GM19438 (cell line): Measurements from ENCODE around the gene GPR180.

Experiments used
- ATAC-seq: cut with Tn5 transposase; IDR thresholded peaks from one replicate; pipeline ENCODE4 v1.9.1; 2021; ENCODE audit warnings: low read depth; ENCODE audit not compliant: unreplicated experiment

GPR180 gene

GRCh38 chr13:94640721-94641120 lies 39.1 kb downstream of the GPR180 start:
- ATAC-seq: no peak

- ATAC-seq: no peak
These were observed 39.8 kb downstream of the GPR180 start for GRCh38 chr13:94641409-94641941.

GRCh38 chr13:94646904-94647303 lies 45.2 kb downstream of the GPR180 start:
- peak; percentile 80 for ATAC-seq

- no peak for ATAC-seq
These were observed 54.5 kb downstream of the GPR180 start for GRCh38 chr13:94656176-94656575.

- ATAC-seq: peak; percentile 92
These were observed 55.1 kb downstream of the GPR180 start for GRCh38 chr13:94656766-94657165.

- no peak for ATAC-seq
These were observed 55.5 kb downstream of the GPR180 start for GRCh38 chr13:94657167-94657566.

- ATAC-seq: no peak
These were observed 57.4 kb downstream of the GPR180 start for GRCh38 chr13:94658926-94659597.

- no peak for ATAC-seq
These were observed 57.9 kb downstream of the GPR180 start for GRCh38 chr13:94659598-94659946.

GRCh38 chr13:94660695-94661326 lies 59.2 kb downstream of the GPR180 start:
- no peak for ATAC-seq

GRCh38 chr13:94661406-94661805 lies 59.7 kb downstream of the GPR180 start:
- ATAC-seq: no peak

GRCh38 chr13:94662274-94662945 lies 60.8 kb downstream of the GPR180 start:
- ATAC-seq: no peak

GRCh38 chr13:94664889-94665288 lies 63.2 kb downstream of the GPR180 start:
- ATAC-seq: no peak

GRCh38 chr13:94666065-94666464 lies 64.4 kb downstream of the GPR180 start:
- ATAC-seq: no peak

GRCh38 chr13:94667190-94667589 lies 65.5 kb downstream of the GPR180 start:
- no peak for ATAC-seq

- ATAC-seq: no peak
These were observed 70.7 kb downstream of the GPR180 start for GRCh38 chr13:94672400-94672799.

- ATAC-seq: no peak
These were observed 72.2 kb downstream of the GPR180 start for GRCh38 chr13:94673851-94674250.

GRCh38 chr13:94674609-94675348 lies 73.1 kb downstream of the GPR180 start:
- ATAC-seq: peak; percentile 62

- no peak for ATAC-seq
These were observed 76.1 kb downstream of the GPR180 start for GRCh38 chr13:94677799-94678198.

GRCh38 chr13:94678845-94679244 lies 77.2 kb downstream of the GPR180 start:
- no peak for ATAC-seq

- no peak for ATAC-seq
These were observed 78.0 kb downstream of the GPR180 start for GRCh38 chr13:94679614-94680013.

GRCh38 chr13:94682229-94682628 lies 80.6 kb downstream of the GPR180 start:
- no peak for ATAC-seq
